Osteoblast (primary cell): ENCODE data around the gene DLG1. TPM values are rescaled to one million over a fixed set of nuclear protein-coding genes. Genes with fewer than 3 reads are reported as not detected.

Experiments used
- DNase-seq: peaks from one replicate; pipeline ENCODE4 v3.0.0; 2011; ENCODE audit warnings: low spot score, mixed read lengths; ENCODE audit not compliant: insufficient read length; ENCODE audit errors: missing footprints
- H2AFZ ChIP-seq: 2 replicates; pipeline ENCODE4 v1.6.0; 2011; ENCODE audit warnings: mild to moderate bottlenecking, low read length
- H3K27ac ChIP-seq: 2 replicates; pipeline ENCODE4 v1.5.1; 2011; ENCODE audit warnings: mild to moderate bottlenecking, low read depth, low read length, moderate library complexity
- H3K27me3 ChIP-seq: 2 replicates; pipeline ENCODE4 v1.6.0; 2012; ENCODE audit warnings: mild to moderate bottlenecking, control low read depth, inconsistent platforms, low read length, moderate library complexity; ENCODE audit not compliant: insufficient read depth
- H3K36me3 ChIP-seq: 2 replicates; pipeline ENCODE4 v1.5.1; 2011; ENCODE audit warnings: mild to moderate bottlenecking, low read length, control low read depth, moderate library complexity; ENCODE audit not compliant: insufficient read depth
- H3K4me1 ChIP-seq: 2 replicates; pipeline ENCODE4 v1.5.1; 2011; ENCODE audit warnings: mild to moderate bottlenecking, low read length, control low read depth, moderate library complexity; ENCODE audit not compliant: insufficient read depth
- H3K4me2 ChIP-seq: 2 replicates; pipeline ENCODE4 v1.6.0; 2011; ENCODE audit warnings: mild to moderate bottlenecking, low read length; ENCODE audit not compliant: insufficient read depth
- H3K4me3 ChIP-seq: fragments of 200-600 bp; sonication (generic); 3 replicates; pipeline ENCODE4 v1.5.1; 2012; ENCODE audit warnings: mild to moderate bottlenecking, low read length, inconsistent platforms; ENCODE audit not compliant: insufficient read depth
- H3K79me2 ChIP-seq: 2 replicates; pipeline ENCODE4 v1.6.0; 2012; ENCODE audit warnings: mild to moderate bottlenecking, low read length, control low read depth, inconsistent platforms; ENCODE audit not compliant: insufficient read depth
- H3K9me3 ChIP-seq: 2 replicates; pipeline ENCODE4 v1.5.1; 2011; ENCODE audit warnings: low read depth, low read length, control low read depth
- H4K20me1 ChIP-seq: 2 replicates; pipeline ENCODE4 v1.6.0; 2012; ENCODE audit warnings: mild to moderate bottlenecking, low read length, control low read depth; ENCODE audit not compliant: insufficient read depth
- total RNA-seq: library from RNA; depleted of rRNA; stranded (reverse); fragments of >200 nt; gene quantifications from 2 replicates; pipeline ENCODE4 v1.2.3, GENCODE V29; 2012
- TF ChIP-seq, protein P1 (sequence below): IDR thresholded peaks from 2 replicates; pipeline ENCODE4 v1.5.1; 2011; ENCODE audit warnings: mild to moderate bottlenecking, low read depth, low read length, moderate library complexity; ENCODE audit errors: extremely low read depth

Gene DLG1
- total RNA-seq, 1 donor: 79.3 TPM

DNA sequence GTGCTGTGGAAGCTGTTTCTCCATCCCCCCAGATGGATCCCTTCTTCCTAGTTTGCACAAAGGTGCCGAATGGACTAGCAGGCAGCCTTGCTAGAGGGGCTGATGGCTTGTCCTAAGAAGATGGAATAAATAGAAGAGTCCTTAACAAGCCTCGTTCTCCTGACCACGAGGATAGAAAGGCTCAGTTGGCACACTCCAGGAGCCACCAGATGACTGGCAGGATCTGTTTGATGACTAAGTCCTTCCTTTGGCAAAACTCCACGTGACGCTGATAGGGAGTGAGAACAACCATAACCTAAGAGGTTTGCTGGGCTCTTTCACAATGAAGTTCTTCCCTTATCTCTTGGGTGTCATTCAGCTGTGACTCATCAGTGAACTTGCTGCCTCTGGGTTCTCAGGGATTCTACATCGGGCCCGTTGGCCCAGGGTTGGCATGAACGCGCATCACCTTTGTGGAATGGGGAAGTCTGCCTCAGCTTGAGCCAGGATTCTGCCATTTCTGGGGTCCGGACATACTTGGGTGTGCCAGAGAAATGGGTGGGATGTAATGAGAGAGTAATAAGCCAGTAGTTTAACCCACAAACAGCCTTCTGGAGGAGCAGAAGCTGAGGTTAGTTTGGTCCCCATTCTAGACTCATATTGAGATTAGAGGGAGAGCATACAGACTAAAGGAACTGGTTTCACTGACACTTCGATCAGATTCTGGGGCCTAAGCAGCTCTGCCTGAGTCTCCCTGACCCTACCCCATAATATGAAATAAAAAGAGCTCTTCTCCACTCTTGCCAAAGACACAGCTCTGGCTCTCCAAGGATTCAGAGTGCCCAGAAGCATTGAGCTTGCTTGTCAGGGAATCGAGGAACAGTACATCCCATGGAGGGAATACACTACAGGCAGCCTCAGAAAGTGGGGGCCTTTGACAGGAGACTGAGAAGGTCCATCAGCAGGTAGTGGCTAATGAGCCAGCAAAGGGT lies 266.8 kb downstream of the DLG1 start:
- Histone ChIP-seq H3K27me3 (peaks cover 2% of the 10 kb centered on the region), H3K4me1 (peaks cover 27% of the 10 kb centered on the region), H2AFZ (peak overlapping the region; percentile 52), H3K9me3 (no peaks in the 10 kb centered on the region), H3K4me3 (no peak overlapping the region), H3K4me2 (peak overlapping the region; percentile 38), H4K20me1 (peaks cover 1% of the 10 kb centered on the region), H3K79me2 (no peaks in the 10 kb centered on the region), H3K36me3 (no peaks in the 10 kb centered on the region), H3K27ac (peak overlapping the region; percentile 78)
- TF ChIP-seq, protein P1, sequence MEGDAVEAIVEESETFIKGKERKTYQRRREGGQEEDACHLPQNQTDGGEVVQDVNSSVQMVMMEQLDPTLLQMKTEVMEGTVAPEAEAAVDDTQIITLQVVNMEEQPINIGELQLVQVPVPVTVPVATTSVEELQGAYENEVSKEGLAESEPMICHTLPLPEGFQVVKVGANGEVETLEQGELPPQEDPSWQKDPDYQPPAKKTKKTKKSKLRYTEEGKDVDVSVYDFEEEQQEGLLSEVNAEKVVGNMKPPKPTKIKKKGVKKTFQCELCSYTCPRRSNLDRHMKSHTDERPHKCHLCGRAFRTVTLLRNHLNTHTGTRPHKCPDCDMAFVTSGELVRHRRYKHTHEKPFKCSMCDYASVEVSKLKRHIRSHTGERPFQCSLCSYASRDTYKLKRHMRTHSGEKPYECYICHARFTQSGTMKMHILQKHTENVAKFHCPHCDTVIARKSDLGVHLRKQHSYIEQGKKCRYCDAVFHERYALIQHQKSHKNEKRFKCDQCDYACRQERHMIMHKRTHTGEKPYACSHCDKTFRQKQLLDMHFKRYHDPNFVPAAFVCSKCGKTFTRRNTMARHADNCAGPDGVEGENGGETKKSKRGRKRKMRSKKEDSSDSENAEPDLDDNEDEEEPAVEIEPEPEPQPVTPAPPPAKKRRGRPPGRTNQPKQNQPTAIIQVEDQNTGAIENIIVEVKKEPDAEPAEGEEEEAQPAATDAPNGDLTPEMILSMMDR: no peak
- peak; percentile 99 for DNase-seq

DNA sequence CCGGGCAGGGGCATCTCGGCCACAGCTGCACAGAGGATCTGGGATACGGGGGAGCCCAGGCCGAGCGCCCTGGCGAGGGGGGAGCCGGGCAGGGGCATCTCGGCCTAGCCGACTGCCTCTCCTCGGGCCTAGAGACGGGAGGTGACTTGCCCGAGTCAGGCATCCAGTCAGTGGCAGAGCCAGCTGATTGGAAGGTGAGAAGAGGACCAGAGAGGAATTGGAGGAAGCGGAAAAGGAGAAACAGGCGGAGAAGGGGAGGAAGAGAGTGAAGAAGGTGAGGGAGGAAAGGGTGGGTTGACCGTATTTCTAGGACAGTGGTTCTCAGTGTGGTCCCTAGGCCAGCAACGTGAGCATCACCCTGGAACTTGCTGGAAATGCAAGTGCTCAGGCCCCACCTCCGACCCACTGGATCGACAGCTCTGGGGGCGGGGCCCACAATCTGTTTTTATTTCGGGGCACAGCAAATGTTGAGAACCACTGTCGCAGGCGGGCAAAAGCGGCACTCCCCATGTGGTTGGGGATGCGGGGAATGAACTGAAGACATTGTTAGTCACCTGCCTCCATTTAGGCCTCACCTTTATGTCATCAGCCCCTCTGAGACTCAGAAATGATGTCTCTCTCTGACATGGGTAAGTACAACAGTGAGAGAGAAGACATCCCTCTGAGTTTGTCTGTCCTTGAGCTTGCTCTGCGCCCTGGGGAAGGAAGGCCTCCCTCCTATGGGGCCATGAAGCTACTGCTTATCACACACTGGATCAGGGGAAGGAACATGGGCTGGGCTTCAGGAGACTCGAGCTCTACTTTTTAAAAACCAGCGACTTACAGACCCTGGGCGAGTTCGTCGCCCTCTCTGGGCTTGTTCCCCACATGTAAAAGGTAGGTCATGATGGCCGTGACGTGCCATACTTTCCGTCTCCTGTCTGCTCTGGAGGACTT lies 267.8 kb downstream of the DLG1 start:
- Histone ChIP-seq H3K4me1 (peaks cover 25% of the 10 kb centered on the region), H2AFZ (no peak overlapping the region), H3K4me3 (no peak overlapping the region), H3K79me2 (no peaks in the 10 kb centered on the region), H3K27ac (peak overlapping the region; percentile 78), H3K27me3 (no peaks in the 10 kb centered on the region), H4K20me1 (no peaks in the 10 kb centered on the region), H3K4me2 (no peak overlapping the region), H3K9me3 (no peaks in the 10 kb centered on the region), H3K36me3 (no peaks in the 10 kb centered on the region)
- TF ChIP-seq, protein P1: no peak
- DNase-seq: peak; percentile 88

DNA sequence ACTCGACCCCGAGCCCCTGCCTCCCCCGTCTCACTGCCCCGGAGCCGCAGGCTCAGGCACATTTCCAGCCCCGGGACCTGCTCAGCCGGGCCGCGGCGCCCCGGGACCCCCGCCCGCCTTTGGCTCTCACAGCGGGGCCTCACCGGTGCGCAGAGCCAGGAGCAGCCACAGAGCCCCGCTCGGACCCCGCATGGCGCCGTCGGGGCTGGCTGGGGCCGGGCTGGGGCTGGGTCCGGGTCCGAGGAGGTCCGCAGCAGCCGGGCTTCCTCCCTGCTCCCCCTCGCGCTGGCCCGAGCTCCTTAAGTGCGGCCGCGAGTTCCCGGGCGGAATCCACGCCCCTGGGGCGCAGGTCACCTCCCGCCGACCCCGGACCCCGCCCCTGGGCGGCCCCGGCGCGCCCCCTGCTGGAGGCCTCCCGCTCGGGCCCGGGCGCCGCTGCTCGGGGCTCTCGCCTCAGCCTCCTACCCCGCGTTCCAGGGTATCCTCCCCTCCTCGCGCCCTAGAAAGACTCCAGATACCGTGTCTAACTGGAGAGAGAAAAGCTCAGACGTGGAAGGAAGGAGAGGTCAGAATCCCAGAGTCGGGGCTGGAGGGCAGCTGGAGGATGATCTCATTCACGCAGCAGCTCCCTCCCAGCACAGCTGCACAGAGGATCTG lies 268.8 kb downstream of the DLG1 start, which contains the start of gene MELTF:
Gene MELTF (minus strand): TSS at position 307 of the 657 bp plus-strand sequence. CDS start 115 bp downstream, at position 192.
- peaks cover 25% of the 10 kb centered on the region for H3K4me1 ChIP-seq
- DNase-seq: peak; percentile 99
- H3K9me3 ChIP-seq: no peaks in the 10 kb centered on the region

More for the DNA sequence above, 268.8 kb downstream of the DLG1 start, which contains the start of gene MELTF:
- Histone ChIP-seq H3K4me2 (peak within 1 kb of the TSS; percentile 76), H3K4me3 (peak within 1 kb of the TSS; percentile 65), H3K27me3 (no peaks in the 10 kb centered on the region), H3K79me2 (no peaks in the 10 kb centered on the region), H3K36me3 (no peaks in the 10 kb centered on the region), H3K27ac (peak within 1 kb of the TSS; percentile 78), H2AFZ (peak within 1 kb of the TSS; percentile 86), H4K20me1 (no peaks in the 10 kb centered on the region)
- TF ChIP-seq, protein P1: peak; percentile 49
